ENCODE data around the gene TMEM140.

TMEM140 gene

DNA sequence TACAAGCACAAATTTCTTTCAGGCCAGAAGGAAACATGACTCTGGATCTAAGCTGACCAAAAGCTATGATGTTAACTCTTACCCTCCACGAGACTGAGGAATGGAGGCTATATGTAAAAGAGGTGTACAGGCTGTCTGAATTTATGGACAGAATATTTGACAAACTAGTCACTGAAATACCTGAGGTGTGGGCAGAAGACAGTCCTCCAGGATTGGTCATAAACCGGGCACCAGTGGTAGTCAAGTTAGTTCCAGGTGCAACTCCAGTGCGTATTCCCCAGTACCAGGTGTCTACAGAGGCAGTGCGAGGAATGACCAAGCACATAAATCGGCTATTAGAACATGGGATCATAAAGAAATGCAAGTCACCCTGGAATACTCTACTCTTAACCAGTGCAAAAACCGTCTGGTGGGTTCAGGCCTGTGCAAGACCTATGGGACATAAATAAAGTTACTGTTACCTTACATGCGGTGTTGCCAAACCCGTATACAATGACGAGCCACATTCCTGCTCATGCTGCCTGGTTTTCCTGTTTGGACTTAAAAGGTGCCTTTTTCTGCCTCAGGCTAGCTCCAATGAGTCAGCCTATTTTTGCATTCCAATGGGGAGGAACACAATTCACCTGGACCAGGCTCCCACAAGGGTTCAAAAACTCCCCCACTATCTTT lies 29.3 kb downstream of the TMEM140 start:
- no peak for DNase-seq

DNA sequence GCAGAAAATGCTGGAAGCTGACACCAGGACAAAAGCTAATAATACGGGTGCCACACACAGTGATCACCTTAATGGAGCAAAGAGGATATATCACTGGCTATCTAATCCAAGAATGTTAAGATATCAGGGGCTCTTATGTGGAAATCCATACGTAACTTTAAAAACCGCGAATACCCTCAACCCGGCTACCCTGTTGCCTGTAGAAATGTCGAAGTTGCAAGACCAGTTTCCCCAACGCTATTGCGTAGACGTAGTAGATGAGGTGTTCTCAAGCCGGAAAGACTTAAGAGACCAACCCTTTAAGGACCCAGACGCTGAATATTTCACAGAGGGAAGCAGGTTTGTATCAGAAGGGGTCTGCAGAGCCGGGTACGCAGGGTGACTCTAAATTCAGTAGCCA lies 30.5 kb downstream of the TMEM140 start:
- no peak for DNase-seq

DNA sequence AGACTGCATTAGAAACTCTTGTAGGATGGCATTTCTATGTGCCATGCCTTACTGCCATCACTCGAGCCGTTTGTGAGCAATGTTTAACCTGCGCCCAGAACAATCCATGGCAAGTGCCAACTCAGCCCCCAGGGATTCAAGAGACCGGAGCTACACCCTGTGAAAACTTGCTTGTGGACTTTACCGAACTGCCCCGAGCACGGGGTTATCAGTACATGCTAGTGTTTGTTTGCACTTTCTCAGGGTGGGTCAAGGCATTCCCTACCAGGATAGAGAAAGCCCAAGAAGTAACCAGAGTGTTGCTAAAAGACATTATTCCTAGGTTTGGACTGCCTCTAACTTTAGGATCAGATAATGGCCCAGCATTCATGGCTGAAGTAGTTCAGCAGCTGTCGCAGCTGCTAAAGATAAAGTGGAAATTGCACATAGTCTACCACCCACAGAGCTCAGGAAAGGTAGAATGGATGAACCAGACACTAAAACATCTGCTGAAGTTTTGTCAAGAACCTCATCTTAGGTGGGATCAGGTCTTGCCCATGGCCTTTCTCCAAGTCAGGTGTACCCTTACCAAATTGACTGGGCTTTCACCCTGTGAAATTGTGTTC lies 31.6 kb downstream of the TMEM140 start:
- DNase-seq: no peak

DNA sequence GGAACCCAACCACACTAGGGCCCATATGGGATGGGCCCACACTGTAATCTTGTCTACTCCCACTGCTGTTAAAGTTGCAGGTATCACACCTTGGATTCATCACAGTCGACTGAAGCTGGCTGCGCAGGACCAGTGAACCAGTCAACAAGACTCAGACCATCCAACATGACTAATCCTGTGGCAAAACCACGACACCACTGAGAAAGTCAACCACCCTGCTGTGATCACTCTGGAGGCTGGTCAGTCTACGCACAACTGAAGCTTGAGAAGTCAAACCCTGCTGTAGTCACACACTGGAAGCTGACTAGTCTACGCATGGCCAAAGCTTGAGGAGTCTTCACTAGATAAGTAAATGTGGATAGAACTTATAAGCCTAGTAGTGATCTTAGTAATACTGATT lies 32.2 kb downstream of the TMEM140 start:
- DNase-seq: no peak

DNA sequence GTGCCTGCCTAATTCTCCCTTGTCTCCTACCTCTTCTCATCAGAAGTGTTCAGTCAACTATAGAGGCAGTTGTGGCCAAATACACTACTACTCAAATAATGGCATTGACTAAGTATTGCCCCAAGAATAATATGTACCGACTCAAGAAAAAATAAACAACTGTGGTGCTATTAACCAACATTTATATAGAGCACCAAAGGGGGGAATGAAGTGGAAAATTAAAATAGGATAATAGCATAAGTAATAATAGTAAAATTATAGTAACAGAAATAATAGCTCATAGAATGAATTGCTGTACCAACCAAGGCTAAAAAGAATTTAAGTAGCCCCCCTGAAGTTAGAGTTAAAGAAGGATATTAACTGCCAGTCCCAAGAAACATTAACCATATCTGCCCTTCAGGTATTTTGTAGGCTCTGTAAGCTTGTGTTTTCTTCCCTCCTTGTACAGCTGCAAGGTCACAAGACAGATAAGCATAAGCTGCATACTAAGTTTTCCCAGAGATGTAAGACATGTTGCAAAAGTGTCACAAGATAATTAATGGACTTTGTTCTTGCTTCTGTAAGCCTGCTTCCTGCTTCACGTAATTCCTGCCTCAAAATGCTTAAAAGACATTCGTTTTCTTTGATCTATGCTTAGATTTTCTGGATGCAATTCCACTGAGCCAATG lies 33.5 kb downstream of the TMEM140 start:
- DNase-seq: no peak

DNA sequence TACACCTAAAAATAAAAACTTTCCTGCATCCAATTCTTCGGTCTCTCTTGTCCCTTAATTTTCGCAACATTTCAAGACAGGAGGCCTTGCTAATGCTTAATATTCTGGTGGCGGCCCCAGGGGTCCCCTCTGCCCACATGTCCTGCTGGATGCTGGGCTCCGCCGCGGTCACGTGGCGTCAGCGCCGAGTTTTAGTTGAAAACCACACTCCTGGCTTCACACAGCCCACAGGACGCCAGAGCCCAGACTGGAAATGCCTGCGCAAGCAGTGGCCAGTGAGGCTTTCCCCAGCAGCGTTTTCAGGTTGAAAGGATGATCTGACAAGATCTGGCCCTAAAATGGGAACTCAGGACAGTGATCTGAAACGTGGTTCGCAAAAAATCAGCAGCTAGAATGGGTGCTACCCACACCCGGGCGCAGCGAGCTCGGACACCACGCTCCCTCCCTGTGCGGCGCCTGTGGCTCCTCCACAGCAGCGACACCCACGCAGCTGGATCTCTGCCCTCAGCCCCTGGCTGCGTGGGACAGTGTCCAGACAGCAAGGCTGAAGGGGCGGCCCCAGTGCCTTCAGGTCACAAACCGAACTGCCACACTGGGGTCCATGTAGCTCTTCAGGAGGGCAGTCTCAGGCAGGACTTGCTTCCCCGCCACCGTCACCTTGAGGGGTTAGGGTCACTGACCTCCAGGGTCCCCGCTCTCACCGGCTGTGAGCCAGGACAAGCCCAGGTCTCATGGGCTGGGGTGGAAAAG lies 34.2 kb downstream of the TMEM140 start:
- no peak for DNase-seq

DNA sequence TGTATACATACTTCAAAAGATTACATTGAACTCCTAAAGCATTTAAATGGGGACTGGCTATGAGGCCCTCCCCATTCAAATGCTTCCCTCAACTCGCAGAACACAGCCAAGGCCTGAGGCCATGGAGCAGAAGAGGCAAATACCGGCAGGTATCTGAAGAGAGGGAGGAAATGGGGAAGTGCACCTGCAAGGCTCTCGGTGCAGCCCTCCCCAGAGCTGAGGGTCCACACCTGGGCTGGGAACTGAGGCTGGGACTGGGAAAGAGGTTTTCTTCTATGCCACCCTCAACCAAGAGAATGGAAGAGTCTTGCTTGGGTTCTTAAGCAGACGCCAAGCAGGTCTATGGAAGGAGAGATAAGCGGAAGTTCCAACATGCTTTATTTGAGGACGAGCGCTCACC lies 35.6 kb downstream of the TMEM140 start:
- no peak for DNase-seq

DNA sequence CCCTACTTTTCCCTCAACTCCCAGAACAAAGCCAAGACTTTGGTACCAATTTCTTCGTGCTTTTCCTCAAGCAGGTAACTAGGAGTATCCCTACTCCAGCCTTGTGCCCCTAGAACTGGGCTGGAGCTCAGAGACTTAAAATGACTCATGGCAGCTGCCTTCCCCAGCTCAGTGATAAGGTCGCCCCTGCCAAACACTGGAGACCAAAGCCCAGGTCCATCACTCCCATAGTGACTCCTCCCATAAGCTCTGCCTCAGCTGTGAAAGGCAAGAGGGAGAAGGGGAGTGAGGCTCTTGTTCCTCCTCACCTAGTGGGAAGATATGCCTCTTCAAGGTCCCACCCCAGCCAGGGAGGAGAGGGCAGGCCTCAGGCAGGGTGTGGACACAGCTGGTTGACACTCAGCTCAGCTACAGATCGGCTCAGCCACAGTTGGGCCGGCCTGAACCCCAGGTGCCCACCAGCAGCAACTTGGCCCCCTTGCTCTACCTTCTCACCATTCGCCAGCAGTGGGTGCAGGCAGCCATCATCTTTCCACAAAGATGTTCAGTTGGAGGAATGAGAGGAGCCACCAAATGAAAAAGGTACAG lies 36.5 kb downstream of the TMEM140 start:
- DNase-seq: no peak

DNA sequence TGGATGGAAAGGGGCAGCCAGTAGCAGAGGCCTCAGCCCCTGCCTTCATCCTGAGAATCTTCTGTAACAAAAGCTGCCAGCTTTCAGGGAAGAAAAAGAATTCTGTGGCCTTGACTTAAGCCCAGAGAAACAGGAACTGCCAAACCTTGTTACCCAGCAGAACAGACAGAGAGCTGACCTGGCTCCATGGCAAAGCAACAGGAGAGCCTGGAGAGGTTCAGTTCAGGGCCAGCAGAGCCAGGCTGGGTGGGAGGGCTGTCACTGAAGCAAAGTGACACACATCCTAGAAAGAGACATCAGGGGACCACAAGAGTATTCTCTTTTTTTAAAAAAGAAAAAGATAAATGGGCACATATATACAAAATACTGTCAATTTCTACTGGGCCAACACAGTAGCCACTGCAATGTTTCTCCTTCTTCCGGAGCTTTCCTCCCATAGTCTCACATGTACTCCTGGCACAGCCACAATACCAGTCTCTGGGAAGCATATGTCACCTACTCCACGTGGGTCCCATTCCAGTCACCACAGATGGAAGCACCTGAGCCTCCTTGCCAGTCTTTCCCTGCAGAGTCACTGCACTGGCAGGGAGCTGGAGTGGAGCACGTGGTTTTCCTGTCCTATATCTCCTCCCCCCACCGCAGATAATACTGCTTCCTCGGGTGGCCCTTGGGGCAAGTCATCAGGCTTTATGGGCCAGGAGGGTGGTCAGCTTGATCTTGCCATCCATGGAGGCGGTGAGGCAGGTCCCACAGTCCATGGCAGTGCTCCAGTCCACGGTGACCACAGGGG lies 37.8 kb downstream of the TMEM140 start:
- DNase-seq: no peak

DNA sequence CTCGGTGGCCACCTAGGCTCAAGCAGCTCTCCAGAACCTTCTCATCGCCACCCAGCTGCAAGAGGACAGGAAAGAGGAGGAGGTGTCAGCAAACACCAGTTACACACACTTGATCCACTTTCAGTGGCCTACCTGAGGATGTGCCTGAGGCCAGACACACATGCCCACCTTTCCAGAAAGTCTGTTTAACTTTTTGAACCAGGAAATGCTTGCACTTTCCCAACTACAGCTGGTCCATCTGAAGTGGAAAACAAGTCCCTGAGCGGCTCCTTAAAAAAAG lies 38.3 kb downstream of the TMEM140 start:
- DNase-seq: no peak

DNA sequence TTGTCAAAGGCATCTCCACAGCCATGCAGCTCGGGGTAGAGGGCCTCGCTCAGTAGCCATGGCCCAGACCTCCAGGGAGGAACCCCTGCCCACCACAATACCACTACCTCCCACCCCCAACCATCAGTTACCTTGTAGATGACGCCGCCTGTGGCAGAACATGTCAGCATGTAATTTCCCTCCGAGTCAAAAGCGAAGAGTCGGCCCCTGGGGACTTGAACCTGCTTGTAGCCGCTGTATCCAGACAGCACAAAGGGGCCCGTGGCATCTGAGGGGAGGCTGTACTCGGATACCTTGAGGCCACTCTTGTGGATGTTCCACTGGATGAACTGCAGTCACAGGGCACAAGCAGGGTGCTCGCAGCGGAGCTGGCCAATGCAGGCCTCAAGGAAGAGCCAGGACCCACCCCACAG lies 39.0 kb downstream of the TMEM140 start:
- no peak for DNase-seq

DNA sequence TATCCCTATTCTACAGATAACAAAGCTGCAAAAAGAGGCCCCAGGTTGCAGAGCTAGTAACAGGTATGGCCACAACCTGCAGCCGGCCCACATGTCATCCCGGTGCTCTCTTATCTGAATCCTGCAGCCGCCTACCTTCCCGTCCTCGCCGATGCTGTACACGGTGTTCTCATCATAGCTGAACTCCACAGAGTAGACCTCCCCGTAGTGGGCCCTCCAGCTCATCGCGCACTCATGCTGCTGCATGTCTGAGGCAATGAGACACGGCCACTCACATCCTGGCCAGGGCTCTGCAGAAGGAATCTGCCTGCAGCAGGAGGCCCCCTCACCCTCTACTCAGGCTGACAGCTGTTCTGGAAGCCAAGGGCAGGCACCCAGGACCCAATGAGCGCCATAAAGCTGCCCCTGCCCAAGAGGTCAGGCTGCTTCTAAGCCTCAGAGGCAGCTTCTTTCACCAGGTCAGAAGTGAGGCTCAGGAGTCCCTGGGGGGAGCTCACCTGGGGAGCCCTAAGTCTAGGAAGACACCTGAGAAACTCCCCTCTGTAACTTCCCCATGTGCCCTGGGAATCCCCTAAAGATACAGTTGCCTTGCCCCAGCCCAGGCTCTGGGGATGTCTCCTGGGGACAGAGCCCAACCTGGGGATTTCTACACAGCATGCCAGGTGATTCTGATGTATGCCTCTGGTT lies 40.6 kb downstream of the TMEM140 start:
- DNase-seq: no peak

DNA sequence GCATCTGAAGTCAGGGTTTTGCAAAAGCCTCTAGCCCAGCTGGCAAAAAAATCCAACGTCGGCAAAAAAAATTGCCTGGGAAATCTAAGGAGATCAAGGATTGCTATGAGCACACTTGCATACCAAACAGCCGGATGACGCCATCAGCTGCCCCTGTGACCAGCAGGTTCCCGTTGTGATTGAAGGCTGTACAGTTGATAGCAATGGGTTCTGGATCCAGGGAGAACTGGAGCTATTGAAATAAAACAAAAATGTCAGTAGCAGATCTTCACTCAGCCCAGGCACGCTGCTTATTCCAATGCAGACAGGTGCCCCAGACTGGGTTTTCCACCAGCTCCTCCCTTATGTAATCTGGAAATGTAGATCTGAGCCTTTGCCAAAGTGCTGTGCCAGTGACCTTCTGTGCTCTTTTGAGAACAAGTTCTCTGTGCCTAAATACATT lies 41.4 kb downstream of the TMEM140 start:
- no peak for DNase-seq

DNA sequence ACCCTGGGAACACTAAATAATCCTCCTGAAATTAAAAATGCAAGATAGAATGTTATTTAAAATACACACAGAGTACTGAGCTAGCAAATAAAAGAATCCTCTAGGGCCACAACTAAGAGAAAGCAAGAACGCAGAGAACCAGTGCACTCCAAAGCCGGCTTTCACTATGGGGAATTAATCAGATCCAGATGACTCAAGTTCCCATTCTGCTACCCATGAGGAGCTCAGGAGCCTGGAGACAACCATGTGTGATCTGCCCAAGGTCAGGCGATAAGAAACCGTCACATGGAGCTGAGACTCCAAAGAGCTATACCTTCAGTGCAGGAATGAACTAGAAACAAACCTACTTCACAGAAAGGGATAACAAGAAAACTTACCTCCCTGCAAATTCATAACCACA lies 42.1 kb downstream of the TMEM140 start:
- no peak for DNase-seq

DNA sequence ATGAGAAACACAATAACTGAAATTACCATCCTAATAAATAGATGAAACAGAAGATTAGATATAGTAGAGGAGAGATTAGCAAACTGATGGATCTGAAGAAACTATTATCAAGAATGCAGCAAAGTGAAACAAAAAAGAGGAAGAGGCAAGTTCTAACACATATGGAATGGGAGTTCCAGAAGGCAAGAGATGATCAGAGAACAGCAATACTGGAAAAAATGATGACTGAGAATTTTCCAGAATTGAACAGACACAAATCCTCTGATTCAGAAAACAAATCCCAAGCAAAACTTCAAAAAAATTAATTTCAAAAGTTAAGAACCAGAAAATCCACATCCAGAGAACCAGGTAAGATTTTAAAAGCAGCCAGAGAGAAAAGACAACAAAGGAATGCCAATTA lies 42.8 kb downstream of the TMEM140 start:
- no peak for DNase-seq

DNA sequence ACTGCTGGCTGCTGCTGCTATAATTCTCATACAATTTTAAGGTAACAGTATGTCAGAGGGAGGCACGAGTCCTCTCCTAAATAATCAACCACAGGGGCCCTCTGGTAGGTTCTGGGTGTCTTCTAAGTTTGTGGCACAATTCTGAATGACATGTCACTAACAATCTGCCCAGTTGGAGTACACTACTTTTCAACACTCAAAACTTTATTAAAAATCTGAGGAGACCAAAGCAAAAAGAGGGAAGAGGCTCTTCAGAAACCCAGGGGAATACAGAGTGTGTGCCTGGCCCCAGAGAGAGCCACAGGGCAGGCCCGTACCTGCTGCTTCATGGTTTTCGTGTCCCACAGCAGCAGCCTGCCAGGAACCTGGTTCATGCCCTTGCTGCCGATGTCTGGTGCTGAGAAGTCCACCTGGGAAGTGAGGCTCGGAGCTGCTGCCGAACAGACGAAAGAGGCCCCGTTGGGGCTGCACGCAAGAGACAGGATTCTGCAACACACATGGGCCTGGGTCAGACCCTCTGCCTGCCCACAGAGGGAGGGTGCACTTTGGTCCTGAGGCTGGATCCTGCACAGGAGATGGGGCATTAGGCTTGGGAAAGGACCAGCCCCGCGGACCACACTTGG lies 45.2 kb downstream of the TMEM140 start:
- no peak for DNase-seq

DNA sequence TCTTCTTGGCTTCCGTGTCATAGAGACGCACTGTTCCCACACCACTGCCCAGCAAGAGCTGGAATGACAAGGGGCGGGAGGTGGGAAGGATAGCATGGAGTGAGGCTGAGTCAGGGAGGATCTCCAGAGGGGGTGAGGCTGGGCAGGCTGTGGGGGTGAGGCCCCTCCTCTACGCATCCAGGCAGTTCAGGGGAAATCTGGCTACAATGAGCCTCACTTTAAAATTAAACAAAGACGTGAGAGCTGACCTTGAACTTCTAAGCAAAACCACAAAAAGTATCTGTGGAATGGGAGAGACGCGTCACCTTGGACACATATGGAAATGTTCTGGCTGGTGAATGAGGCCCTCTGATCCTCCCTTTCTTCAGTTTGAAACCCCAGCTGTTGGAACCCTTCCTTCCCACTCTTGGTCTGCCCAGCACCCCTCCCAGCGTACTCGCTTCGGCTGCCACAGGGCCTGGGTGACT lies 45.8 kb downstream of the TMEM140 start:
- no peak for DNase-seq

DNA sequence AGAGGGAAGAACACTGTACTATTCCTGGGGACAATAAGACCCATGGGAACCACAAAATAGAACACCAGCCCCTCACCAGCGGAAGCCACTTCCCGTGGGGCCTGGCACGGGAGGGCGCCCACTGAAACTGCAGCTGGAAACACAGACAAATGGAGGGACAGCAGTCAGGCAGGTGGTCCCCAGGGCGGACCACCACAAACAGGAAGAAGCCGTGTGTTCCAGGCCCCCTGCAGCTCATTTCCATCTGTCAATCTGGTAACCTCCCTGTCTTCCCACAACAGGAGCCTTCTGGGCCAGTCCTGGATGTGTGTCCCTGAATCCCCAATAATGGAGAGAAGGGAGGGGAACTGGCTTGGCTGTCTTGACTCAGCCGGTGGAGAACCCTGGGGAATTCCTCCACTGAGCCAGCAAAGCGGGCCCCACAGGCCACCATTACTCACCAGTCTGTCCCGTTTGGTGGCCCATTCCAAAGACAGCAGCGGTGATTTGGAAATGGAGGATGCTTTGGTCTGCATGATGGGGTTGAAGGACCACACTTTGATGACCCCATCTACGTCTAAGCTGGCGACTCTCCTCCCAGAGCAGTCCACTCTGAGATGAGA lies 46.7 kb downstream of the TMEM140 start:
- DNase-seq: no peak

DNA sequence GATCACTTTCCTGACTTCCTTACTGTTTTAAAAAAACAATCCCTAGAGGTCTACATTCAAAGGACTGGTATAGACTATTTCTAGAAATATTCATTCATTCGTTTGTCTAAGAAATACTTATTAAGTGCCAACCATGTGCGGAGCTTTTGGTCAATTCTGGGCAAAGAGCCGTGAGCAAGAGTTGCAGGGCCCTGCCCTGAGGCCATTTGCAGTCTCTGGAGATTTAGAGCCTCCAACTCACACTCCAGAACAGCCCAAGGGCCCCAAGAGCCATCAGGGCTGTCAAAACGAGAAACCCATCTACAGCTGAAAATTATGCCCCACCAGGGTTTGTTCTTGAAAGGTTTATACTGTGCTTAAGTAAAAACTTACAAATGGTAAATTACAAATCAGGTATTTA lies 47.3 kb downstream of the TMEM140 start:
- DNase-seq: no peak

DNA sequence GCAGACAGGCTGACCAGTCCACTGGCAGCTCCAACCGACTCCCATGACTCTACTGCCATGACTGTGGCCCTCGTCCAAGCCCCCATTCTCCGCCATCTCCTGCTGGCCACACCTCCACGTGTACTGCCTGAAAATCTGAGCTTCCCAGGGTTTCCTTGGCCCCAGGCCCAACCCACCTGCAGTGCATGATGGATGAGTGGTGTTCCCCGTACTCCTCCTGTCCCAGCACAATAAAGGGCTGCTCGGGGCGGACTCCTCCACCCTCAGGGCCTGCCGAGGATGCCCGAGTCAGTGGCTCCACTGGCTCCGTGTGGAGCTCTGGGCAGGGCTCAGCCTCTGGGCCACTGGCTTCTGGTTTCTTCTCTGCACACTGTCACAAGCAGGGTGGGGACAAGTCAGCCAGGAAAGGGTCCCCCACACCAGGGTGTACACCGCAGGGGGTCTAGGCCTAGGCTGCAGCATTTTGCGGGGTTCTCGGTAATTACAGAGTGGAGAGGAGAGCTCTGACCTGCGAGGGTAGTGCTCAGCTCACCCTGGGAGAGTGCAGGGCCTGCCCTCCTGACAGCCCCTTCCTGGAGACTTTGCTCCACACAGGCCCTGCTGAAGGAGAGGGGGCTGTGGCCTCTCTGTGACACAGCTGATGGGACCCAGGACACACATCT lies 48.2 kb downstream of the TMEM140 start:
- no peak for DNase-seq

DNA sequence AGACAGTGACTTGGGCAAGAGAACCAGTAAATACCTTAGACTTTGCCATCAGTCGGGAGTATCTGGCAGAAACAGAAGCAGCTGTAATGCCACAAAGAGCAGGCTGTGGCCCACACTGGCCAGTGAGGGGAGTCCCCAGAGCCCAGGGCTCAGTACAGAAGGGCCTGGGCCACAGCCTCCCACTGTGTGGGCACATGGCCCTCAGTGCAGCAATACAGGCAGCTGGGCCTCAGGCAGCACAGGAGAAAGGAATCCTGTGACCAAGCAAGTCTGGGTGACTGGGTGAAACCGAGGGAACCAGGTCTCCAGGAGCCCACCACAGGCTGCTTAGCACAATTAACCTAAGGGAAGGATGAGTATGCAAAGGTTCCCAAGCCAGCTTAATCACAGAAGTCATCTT lies 49.5 kb downstream of the TMEM140 start:
- DNase-seq: no peak
